ENCODE measurements around the gene GJB3. TPM values are rescaled to one million over a fixed set of nuclear protein-coding genes. Genes with fewer than 3 reads are reported as not detected.
"Not testable (repeated sequence)": the region's sequence is repeated elsewhere in the genome, so short reads cannot be mapped to it uniquely, and the experiment has no call there.

The GJB3 gene
- total and polyA plus RNA-seq, 4 donors = 0.15 to 0.33 (median 0.17) TPM; not detected in 1

DNA sequence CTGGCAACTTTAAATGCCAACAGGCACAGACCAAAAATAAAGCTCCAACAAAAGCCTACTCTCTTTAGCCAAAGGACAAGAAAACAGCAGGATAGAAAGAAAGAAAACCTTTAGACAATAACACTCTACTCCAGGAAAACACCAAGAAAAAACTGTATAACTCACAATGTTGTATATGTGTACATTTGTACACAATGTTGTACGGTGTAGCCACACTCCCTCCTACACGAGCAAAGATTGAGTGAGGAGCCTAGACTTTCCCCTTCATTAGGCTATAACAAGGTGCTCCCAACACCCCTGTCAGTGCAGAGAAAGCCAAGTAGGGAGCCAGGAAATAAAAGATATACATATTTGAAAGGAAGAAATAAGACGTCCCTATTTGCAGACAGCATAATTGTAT lies 35.8 kb downstream of the GJB3 start:
- H3K27me3 ChIP-seq (ENCODE audit: control insufficient read depth in 4 of 4, insufficient read depth in 4 of 4, low read length in 3 of 4) = no peaks in the 10 kb centered on the region
- no peaks in the 10 kb centered on the region for H3K36me3 ChIP-seq (ENCODE audit: control insufficient read depth in 4 of 4, insufficient read depth in 3 of 4, low read depth in 1 of 4, low read length in 3 of 4)
- H3K27ac ChIP-seq (ENCODE audit: low read depth in 1 of 2, low read length in 2 of 2) = no peak overlapping the region
- WGBS = 73% methylated on average over 3 of the region's 3 CpGs
- no peaks in the 10 kb centered on the region for H3K9me3 ChIP-seq (ENCODE audit: control insufficient read depth in 4 of 4, low read length in 3 of 4)
- DNase-seq (ENCODE audit: low spot score) = no peak
- no peak for TF ChIP-seq EGR1 (IDR thresholded peaks at IDR 0.05; ENCODE audit: low read depth in 2 of 2)
- no peak for TF ChIP-seq YY1 (IDR thresholded peaks at IDR 0.05)
- TF ChIP-seq FOXA2 (IDR thresholded peaks at IDR 0.05) = no peak
- TF ChIP-seq GABPA (IDR thresholded peaks at IDR 0.05 in 1 of 2, conservative IDR thresholded peaks at IDR 0.05 in 1 of 2) = no peak
- no peak for TF ChIP-seq HNF4G (IDR thresholded peaks at IDR 0.05)
- no peak overlapping the region for H3K9ac ChIP-seq (ENCODE audit: low read depth in 1 of 2, low read length in 2 of 2)
- H3K4me3 ChIP-seq (ENCODE audit: low read depth in 1 of 3, low read length in 3 of 3) = no peak overlapping the region
- peaks cover 0 to 5% (median 2%) of the 10 kb centered on the region in 4 donors for H3K4me1 ChIP-seq (ENCODE audit: control insufficient read depth in 4 of 4, insufficient read depth in 4 of 4, low read length in 3 of 4)

DNA sequence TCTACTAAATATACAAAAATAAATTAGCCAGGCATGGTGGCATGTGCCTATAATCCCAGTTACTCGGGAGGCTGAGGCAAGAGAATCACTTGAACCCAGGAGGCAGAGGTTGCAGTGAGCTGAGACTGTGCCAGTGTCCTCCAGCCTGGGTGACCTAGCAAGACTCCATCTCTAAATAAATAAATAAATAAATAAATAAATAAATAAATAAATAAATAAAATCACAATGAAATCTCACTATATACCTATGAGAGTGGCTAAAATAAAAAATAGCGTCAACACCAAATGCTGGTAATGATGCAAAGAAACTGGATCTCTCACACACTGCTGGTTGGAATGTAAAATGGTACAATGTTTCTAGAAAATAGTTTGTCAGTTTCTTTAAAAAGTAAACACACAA lies 37.8 kb downstream of the GJB3 start:
- DNase-seq (ENCODE audit: low spot score); H3K4me1 ChIP-seq (ENCODE audit: control insufficient read depth in 4 of 4, insufficient read depth in 4 of 4, low read length in 3 of 4); H3K9me3 ChIP-seq (ENCODE audit: control insufficient read depth in 4 of 4, low read length in 3 of 4); H3K9ac ChIP-seq (ENCODE audit: low read depth in 1 of 2, low read length in 2 of 2); H3K4me3 ChIP-seq (ENCODE audit: low read depth in 1 of 3, low read length in 3 of 3); H3K27ac ChIP-seq (ENCODE audit: low read depth in 1 of 2, low read length in 2 of 2); H3K27me3 ChIP-seq (ENCODE audit: control insufficient read depth in 4 of 4, insufficient read depth in 4 of 4, low read length in 3 of 4); H3K36me3 ChIP-seq (ENCODE audit: control insufficient read depth in 4 of 4, insufficient read depth in 3 of 4, low read depth in 1 of 4, low read length in 3 of 4): not testable (repeated sequence)
- 95% methylated on average over 2 of the region's 2 CpGs for WGBS

DNA sequence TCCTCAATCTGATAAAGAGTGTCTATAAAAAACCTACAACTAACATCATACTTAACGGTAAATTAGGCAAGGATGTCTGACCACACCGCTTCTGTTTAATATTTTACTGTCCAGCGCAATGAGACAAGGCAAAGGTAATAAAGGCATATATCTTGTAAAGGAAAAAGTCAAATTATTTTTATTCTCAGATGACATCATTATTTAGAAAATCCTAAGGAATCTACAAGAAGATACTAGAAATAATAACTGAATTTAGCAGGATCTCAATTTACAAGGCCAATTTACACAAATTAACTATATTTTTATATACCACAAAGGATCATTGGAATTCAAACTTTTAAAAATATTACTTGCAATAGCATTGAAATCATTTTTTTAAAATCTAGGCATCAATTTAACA lies 41.2 kb downstream of the GJB3 start:
- TF ChIP-seq FOXA2 (IDR thresholded peaks at IDR 0.05) = no peak
- no peak for TF ChIP-seq RXRA (IDR thresholded peaks at IDR 0.05)
- TF ChIP-seq, protein P1, sequence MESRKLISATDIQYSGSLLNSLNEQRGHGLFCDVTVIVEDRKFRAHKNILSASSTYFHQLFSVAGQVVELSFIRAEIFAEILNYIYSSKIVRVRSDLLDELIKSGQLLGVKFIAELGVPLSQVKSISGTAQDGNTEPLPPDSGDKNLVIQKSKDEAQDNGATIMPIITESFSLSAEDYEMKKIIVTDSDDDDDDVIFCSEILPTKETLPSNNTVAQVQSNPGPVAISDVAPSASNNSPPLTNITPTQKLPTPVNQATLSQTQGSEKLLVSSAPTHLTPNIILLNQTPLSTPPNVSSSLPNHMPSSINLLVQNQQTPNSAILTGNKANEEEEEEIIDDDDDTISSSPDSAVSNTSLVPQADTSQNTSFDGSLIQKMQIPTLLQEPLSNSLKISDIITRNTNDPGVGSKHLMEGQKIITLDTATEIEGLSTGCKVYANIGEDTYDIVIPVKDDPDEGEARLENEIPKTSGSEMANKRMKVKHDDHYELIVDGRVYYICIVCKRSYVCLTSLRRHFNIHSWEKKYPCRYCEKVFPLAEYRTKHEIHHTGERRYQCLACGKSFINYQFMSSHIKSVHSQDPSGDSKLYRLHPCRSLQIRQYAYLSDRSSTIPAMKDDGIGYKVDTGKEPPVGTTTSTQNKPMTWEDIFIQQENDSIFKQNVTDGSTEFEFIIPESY (IDR thresholded peaks at IDR 0.05) = no peak
- TF ChIP-seq, protein P2, sequence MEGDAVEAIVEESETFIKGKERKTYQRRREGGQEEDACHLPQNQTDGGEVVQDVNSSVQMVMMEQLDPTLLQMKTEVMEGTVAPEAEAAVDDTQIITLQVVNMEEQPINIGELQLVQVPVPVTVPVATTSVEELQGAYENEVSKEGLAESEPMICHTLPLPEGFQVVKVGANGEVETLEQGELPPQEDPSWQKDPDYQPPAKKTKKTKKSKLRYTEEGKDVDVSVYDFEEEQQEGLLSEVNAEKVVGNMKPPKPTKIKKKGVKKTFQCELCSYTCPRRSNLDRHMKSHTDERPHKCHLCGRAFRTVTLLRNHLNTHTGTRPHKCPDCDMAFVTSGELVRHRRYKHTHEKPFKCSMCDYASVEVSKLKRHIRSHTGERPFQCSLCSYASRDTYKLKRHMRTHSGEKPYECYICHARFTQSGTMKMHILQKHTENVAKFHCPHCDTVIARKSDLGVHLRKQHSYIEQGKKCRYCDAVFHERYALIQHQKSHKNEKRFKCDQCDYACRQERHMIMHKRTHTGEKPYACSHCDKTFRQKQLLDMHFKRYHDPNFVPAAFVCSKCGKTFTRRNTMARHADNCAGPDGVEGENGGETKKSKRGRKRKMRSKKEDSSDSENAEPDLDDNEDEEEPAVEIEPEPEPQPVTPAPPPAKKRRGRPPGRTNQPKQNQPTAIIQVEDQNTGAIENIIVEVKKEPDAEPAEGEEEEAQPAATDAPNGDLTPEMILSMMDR (IDR thresholded peaks at IDR 0.05; ENCODE audit: low read depth, low read length, missing input control) = no peak
- TF ChIP-seq JUND (IDR thresholded peaks at IDR 0.05) = no peak
- TF ChIP-seq FOXA1 (IDR thresholded peaks at IDR 0.05) = no peak
- no peak for TF ChIP-seq RAD21 (IDR thresholded peaks at IDR 0.05)
- TF ChIP-seq, protein P3, sequence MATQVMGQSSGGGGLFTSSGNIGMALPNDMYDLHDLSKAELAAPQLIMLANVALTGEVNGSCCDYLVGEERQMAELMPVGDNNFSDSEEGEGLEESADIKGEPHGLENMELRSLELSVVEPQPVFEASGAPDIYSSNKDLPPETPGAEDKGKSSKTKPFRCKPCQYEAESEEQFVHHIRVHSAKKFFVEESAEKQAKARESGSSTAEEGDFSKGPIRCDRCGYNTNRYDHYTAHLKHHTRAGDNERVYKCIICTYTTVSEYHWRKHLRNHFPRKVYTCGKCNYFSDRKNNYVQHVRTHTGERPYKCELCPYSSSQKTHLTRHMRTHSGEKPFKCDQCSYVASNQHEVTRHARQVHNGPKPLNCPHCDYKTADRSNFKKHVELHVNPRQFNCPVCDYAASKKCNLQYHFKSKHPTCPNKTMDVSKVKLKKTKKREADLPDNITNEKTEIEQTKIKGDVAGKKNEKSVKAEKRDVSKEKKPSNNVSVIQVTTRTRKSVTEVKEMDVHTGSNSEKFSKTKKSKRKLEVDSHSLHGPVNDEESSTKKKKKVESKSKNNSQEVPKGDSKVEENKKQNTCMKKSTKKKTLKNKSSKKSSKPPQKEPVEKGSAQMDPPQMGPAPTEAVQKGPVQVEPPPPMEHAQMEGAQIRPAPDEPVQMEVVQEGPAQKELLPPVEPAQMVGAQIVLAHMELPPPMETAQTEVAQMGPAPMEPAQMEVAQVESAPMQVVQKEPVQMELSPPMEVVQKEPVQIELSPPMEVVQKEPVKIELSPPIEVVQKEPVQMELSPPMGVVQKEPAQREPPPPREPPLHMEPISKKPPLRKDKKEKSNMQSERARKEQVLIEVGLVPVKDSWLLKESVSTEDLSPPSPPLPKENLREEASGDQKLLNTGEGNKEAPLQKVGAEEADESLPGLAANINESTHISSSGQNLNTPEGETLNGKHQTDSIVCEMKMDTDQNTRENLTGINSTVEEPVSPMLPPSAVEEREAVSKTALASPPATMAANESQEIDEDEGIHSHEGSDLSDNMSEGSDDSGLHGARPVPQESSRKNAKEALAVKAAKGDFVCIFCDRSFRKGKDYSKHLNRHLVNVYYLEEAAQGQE (IDR thresholded peaks at IDR 0.05) = no peak
- no peak for TF ChIP-seq TAF1 (conservative IDR thresholded peaks at IDR 0.05)
- TF ChIP-seq, protein P4, sequence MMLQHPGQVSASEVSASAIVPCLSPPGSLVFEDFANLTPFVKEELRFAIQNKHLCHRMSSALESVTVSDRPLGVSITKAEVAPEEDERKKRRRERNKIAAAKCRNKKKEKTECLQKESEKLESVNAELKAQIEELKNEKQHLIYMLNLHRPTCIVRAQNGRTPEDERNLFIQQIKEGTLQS (IDR thresholded peaks at IDR 0.05) = no peak
- TF ChIP-seq GABPA (IDR thresholded peaks at IDR 0.05 in 1 of 2, conservative IDR thresholded peaks at IDR 0.05 in 1 of 2) = no peak
- TF ChIP-seq YY1 (IDR thresholded peaks at IDR 0.05) = no peak
- no peak for TF ChIP-seq SP1 (IDR thresholded peaks at IDR 0.05)
- TF ChIP-seq HNF4A (conservative IDR thresholded peaks at IDR 0.05) = no peak
- no peak overlapping the region for H3K9ac ChIP-seq (ENCODE audit: low read depth in 1 of 2, low read length in 2 of 2)
- H3K9me3 ChIP-seq (ENCODE audit: control insufficient read depth in 4 of 4, low read length in 3 of 4) = no peaks in the 10 kb centered on the region
- no peak overlapping the region for H3K4me3 ChIP-seq (ENCODE audit: low read depth in 1 of 3, low read length in 3 of 3)
- DNase-seq (ENCODE audit: low spot score) = no peak
- WGBS = 78% methylated on average over 3 of the region's 3 CpGs
- peaks cover 4 to 23% (median 16%) of the 10 kb centered on the region in 4 donors for H3K4me1 ChIP-seq (ENCODE audit: control insufficient read depth in 4 of 4, insufficient read depth in 4 of 4, low read length in 3 of 4)
- H3K27ac ChIP-seq (ENCODE audit: low read depth in 1 of 2, low read length in 2 of 2) = no peak overlapping the region
- H3K36me3 ChIP-seq (ENCODE audit: control insufficient read depth in 4 of 4, insufficient read depth in 3 of 4, low read depth in 1 of 4, low read length in 3 of 4) = no peaks in the 10 kb centered on the region
- no peaks in the 10 kb centered on the region for H3K27me3 ChIP-seq (ENCODE audit: control insufficient read depth in 4 of 4, insufficient read depth in 4 of 4, low read length in 3 of 4)

Measured in liver (tissue), 9 donors.